Tongue (tissue), 2 donors: ENCODE results near the gene GNG7. TPM values are rescaled to one million over a fixed set of nuclear protein-coding genes. Genes with fewer than 3 reads are reported as not detected.
"Not testable (repeated sequence)": the region's sequence is repeated elsewhere in the genome, so short reads cannot be mapped to it uniquely, and the experiment has no call there.

Experiments
- DNase-seq: peaks from one replicate; pipeline ENCODE4 v3.0.0-alpha.2; 2015
- total RNA-seq: library from RNA; depleted of rRNA; stranded (reverse); fragments of >200 nt; gene quantifications from one replicate; pipeline ENCODE4 v1.2.3, GENCODE V29; 2014

The GNG7 gene
- total RNA-seq, 1 donor from 2014 or later: 3.2 TPM

DNA sequence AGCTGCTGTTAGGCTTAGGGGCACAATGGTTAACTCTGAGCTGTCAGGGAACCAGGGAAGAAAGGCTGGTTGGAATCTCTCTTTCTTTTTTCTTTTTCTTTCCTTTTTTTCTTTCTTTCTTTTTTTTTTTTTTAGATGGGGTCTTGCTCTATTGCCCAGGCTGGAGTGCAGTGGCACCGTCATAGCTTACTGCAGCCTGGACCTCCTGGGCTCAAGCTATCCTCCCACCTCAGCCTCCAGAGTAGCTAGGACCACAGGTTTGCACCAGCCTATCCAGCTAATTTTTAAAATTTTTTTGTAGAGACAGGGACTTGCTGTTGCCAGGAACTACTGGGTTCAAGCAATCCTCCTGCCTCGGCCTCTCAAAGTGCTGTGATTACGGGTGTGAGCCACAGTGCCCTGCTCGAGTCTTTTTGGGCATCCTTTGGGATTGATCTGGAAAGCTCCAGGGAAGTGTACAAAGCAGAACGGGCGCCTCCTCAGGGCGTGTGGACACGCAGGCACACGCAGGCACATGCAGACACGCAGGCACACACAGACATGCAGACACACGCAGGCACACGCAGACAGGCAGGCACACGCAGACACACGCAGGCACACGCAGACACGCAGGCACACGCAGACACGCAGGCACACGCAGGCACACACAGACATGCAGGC is 127.4 kb downstream of the GNG7 start:
- no peak for DNase-seq

DNA sequence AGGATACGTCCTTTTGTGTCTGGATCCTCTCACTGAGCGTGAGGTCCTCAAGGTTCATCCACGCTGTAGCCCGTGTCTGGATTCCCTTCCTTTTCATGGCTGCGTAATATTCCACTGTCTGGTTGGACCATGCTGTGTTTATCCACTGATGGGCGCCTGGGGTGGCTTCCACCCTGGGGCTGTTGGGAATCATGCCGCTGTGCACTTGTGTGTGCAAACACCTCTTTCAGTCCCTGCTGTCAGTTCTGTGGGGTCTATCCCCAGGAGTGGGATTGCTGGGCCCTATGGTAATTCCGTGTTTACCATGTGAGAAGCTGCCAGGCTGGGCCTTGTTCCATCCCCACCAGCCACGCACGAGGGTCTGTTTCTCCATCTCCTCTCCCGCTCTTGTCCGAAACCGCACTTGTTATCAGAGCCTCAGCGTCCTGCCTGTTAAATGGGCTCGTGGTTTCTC is 128.0 kb downstream of the GNG7 start:
- no peak for DNase-seq

DNA sequence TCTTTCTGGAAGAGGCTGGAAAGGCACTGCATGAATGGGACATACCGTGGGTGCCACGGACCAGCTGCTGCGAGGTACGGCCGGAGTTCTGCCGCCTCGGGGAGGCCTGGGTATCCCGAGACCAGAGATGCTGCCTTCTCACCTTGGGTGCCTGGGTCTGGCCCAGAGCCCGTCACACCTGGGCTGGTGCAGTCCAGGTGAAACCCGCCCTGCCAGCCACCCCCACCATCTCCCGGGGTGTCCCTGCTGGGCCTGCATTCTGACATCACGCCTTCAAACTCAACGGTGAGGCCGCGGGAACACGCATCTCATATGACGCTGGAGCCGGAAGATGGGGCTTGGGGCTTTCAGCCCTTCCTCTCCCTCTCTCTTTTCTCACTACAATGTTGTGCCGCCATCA is 128.6 kb downstream of the GNG7 start:
- DNase-seq: no peak

DNA sequence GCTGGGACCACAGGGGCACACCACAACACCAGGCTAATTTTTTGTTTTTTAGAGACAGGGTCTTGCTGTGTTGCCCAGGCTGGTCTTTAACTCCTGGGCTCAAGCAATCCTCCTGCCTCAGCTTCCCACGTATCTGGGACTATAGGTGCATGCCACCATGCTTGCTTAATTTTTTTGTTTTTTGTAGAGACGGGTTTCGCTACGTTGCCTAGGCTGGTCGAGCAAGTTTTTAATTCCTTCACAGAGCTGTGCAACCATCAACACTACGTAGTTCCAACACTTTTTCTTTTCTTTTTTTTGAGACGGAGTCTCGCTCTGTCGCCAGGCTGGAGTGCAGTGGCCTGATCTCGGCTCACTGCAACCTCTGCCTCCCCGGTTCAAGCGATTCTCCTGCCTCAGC is 130.3 kb downstream of the GNG7 start:
- not testable (repeated sequence) for DNase-seq

DNA sequence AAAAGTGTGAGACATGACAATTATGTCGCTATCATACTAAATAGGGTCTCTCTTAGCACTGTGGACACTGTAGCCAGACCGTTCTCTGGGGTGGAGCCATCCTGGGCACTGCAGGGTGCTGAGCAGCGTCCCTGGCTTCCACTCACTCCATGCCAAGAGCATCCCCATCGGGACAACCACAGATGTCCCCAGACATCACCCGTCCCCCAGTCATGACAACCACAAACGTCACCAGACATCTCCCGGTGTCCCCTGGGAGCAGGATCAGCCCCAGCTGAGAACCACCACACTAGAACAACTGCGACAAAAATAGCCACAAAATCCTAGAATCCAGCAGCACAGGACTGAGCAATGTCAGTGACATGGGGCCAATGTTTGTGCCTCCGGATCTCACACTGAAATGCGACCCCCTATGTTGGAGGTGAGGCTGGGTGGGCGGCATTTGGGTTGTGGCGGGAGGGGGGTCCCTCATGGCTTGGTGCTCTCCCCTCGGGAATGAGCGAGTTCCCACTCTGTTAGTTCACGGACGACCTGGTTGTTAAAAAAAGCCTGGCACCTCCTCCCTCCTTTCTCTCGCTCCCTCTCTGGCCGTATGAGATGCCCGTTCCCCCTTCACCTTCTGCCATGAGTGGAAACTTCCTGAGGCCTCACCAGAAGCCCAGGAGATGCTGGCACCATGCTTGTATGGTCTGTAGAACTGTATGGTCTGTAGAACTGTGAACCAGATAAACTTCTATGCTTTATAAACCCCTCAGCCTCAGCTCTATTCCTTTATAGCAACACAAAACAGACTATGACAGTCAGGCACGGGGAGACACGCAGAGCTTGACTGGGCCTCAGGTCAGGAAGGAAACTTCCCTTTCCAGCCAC is 132.7 kb downstream of the GNG7 start:
- DNase-seq: no peak

DNA sequence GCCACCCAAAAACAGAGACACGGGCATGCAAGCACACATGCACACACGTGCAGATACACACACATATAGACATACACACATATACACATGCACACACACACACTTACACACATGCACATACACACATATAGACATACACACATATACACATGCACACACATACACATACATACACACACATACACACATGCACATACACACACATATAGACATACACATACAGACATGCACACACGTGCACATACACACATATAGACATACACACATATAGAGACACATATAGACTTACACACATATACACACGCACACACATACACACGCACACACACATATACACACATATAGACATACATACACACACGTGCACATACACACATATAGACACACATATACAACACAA is 134.5 kb downstream of the GNG7 start:
- no peak for DNase-seq

DNA sequence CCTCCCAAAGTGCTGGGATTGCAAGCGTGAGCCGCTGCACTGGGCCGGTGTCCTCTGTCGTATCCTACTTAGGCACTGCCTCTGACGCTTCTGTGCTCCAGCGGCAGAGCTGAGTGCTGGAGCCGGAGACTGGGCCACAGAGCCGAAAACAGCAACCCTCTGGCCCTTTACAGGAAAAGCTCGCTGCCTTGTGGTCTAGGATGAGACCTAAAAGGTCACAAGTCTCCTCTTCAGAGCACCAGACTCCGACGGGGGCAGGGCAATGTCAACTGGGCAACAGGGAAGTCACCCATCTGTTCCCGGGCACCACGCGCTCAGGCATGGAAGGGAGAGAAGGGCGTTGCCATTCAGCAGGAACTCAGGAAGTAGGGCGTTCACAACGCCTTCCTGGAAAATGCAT is 134.9 kb downstream of the GNG7 start:
- DNase-seq: no peak

DNA sequence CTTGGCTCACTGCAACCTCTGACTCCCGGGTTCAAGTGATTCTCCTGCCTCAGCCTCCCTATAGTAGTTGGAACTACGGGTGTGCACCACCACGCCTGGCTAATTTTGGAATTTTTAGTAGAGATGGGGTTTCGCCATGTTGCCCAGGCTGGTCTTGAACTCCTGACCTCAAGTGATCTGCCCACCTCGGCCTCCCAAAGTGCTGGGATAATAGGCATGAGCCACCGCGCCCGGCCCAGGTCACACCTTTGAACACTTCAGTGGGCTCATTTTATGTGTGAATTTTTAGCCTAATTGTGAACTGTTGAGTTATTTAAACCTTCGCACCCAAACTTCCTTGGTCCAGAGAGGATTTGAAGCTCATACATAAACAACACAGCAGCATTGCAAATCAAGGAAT is 138.9 kb downstream of the GNG7 start:
- not testable (repeated sequence) for DNase-seq

DNA sequence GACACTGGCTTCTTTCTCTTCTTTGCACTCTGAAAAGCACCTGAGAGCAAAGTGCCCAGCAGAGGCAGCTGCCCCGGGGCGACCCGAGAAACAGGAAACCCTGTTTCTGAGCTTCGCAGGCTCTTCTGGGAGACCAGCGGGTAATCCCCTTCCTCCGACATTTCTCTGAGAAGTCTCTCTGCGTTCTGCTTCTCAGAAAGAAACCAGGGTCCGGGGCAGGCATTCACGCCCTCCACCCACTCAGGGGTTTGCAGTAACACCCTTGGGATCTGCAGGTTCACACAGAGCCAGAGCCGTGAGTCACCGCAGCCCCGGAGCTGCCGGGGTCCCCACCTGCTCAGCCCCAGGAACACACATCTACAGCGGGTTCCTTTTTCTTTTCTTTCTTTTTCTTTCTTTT is 140.6 kb downstream of the GNG7 start:
- no peak for DNase-seq

DNA sequence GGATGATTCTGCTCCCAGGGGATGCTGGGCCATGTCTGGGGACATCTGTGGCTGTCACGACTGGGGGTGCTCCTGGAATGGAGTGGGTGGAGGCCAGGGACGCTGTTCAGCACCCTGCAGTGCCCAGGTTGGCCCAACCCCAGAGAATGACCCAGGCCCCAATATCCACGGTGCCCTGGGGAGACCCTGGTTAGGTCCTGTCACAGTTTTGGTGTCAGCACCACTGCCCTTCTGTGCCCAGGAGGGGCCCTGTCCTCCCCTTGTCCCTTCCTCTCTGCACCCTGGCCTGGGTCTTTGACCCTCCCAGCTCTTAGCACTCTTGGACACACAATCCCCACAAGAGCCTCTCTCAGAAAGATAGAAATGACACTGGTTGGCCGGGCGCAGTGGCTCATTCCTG is 141.3 kb downstream of the GNG7 start:
- no peak for DNase-seq

DNA sequence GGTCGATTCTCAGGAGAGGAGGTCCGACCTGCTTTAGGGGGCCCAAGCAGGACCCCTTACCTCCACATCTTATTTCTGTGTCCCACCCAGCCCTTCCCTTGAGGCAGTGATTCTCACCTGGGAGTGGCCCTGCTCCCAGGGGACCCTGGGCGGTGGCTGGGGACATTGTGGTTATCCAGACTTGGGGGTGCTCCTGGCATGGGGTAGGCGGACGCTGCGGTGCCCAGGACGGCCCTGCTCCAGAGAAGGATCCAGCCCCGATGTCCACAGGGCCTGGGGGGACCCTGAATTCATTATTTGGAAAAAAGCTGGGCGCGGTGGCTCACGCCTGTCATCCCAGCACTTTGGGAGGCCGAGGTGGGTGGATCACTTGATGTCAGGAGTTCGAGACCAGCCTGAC is 142.1 kb downstream of the GNG7 start:
- no peak for DNase-seq

DNA sequence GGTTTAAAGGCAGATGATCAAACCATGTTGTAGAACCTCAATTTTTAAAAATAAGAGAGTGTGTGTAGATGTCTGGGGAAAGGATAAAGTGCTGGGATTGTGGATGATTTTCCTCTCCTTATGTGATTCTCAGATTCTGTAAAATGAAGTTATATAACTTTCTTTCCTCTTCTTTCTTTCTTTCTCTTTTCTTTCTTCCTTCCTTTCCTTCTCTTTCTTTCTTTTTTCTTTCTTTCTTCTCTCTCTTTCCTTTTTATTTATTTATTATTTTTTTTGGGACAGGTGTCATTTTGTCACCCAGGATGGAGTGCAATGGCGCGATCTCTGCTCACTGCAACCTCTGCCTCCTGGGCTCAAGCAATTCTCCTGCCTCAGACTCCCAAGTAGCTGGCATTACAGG is 144.0 kb downstream of the GNG7 start:
- DNase-seq: no peak

DNA sequence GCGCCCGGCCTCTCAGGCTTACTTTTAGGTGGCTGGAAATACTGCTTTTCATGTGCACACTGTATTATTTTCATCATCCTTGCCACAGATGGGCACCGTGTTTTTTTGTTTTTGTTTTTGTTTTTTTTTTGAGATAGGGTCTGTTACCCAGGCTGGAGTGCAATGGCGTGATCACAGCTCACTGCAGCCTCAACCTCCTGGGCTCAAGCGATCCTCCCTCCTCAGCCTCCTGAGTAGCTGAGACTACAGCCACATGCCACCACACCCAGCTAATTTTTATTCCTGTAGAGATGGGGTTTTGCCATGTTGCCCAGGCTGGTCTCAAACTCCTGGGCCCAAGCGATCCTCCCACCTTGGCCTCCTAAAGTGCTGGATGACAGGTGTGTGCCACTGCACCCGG is 144.4 kb downstream of the GNG7 start:
- not testable (repeated sequence) for DNase-seq

DNA sequence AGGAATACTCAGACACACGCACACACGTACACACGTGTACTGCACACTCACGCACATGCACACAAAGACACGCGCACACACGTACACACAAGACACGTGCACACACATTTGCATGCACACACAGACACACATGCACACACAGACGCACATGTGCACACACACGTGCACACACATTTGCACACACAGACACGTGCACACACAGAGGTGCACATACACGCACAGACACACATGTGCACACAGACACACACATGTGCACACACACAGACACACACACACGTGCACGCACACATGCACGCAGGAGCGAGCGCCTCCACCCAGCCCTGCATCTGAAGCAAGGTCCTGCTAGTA is 145.4 kb downstream of the GNG7 start:
- DNase-seq: no peak

DNA sequence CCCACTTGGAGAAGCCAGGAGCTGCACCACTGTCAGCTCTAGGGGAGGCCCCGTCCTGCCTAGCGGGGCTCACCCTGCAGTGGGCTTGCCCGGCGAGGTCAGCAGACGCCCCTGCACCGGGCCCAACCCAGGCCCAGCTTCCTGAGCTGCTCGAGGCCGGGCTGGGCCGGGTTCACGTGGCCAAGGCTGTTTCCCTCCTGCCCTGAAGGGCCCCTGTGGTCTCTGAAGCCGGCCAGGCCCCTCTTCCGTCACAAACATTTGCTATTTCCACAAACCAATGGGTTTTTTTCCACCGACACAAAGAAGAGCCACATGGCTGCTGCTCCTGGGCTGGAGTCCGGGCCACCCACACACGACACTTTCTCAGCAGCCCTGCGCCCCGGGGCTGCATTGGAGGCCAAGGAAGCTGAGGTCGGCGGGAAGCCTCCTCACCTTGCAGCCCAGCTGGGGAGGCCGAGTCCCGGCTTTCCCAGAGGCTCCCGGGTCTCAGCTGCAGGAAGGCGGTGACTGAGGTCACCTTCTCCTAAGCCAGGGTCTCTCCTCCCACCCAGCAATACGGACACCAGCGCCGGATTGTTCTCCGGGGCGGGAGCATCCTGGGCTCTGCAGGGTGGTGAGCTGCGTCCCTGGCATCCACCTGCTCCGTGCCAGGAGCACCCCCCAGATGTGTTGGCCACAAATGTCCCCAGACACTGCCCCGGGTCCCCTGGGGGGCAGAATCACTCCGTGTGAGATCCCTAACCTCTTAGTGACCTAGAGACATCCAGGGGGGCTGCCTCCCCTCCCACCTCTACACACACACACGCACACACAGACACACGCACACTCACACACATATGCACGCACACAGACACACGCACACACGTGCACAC is 146.0 kb downstream of the GNG7 start:
- DNase-seq: no peak

DNA sequence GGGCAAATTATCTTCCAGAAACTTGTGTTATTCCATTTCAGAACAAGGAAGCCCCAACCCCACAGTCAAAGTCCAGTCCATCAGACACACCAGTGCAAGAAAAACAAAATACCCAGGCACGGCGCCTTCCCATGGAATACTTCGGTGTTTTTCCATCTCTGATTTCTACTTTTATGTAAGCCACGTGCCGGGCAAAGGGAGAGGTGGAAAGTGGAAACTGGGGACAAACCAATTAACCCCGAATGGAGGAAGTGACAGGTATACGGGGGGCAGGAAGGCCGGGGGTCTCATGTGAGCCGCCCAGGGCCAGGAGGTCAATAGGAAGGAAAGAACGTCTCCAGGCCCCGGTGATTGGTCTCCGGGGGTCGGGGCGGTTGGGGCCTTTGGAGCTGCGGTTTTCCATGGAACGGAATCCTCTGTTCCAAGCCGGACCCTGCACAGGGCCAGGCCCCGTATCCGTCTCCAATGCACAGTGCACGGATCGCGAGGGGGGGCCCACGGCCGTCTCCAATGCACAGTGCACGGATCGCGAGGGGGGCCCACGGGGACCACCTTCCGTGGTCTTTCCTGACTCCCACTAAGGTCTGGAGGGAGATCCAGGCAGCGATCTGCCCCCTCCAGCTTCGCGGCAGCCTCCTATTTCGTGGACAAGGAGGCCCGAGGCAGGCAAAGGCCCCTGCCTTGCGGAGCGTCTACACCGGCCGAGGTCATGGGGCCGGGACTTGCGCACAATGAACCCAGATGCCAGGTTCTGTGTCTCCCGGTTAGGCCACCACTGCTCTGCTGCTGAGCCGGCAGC is 146.9 kb downstream of the GNG7 start:
- no peak for DNase-seq

DNA sequence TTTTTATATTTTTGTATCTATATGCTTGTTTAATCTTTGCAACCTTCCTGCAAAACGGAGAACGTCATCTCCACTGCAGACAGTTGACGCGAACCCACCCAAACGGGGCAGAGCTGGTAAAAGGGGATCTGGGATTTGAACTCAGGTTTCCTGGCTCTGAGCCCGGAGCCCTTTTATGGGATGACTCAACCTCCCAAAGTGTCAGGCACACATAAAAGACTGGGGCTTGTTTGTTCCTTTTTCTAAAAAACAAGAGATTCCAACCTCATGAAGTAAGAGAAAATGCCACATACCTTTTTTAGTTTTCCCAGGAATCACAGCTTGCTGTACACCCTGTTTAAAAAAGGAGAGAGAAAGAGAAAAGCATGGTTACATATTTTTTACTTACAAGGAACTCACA is 147.6 kb downstream of the GNG7 start:
- no peak for DNase-seq

DNA sequence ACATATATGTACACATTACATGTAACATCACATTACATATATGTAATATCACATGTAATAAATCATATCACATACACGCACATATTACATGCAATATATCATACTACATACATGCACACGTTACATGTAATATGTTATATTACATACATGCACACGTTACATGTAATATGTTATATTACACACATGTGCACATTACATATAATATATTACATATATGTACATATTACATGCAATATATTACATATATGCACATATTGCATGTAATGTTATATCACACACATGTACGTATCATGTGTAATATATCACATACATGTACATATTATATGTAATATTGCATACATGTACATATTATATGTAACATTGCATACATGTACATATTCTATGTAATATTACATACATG is 149.0 kb downstream of the GNG7 start:
- DNase-seq: no peak

DNA sequence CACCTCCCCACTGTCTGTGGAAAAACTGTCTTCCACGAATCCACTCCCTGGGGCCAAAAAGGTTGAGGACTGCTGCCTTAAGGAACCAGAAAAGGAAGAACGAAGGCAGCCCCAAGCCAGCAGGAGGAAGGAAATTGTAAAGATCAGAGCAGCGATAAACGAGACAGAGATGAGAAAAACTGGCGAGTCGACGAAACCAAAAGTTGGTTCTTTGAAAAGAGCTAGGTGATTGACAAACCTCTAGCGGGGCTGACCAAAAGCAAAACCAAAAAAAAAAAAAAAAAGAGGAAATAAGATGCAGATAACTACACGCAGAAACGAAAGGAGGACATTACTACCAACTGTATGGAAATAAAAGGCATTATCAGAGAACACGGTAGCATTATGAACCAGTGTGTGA is 149.6 kb downstream of the GNG7 start:
- no peak for DNase-seq

DNA sequence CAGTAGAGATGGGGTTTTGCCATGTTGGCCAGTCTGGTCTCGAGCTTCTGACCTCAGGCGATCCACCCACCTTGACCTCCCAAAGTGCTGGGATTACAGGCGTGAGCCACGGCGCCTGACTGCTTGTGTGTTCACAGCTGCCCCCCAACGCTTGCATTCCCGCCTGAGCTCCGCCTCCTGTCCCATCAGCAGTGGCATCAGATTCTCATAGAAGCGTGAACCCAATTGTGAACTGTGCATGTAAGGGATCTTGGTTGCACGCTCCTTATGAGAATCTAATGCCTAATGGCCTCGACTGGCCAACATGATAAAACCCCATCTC is 150.7 kb downstream of the GNG7 start:
- DNase-seq: no peak

DNA sequence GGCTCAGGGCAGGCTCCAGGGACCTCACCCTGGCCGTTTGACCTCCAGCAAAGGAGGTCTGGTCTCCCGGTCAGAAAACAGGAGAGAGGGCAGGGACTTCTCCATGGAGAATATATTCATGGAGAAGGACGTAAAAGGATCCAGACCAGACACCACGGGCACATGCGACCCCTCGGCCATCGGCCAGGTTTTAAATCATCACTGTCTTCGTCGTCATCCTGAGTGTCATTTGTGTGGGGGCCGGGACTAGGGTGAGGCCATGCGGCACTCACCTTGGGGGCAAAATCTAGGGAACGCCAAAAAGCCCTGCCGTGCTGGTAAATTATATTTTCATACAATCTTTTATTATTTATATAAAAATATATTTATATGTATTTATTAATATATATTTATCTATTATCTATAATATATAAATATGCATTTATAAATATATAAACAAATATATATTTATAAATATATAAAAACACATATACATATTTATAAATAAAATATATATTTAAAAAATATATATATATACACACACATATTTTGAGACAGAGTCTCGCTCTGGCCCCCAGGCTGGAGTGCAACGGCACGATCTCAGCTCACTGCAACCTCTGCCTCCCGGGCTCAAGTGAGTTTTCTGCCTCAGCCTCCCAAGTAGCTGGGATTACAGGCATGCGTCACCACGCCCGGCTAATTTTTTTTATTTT is 151.2 kb downstream of the GNG7 start:
- no peak for DNase-seq
